GM19467 (cell line): ENCODE results near the gene THRSP.
A peak's percentile ranks its signal among the peaks of the same experiment; 100 is the strongest.
"Not testable (repeated sequence)": the region's sequence is repeated elsewhere in the genome, so short reads cannot be mapped to it uniquely, and the experiment has no call there.

Experiments used
- ATAC-seq: cut with Tn5 transposase; IDR thresholded peaks from one replicate; pipeline ENCODE4 v1.9.1; 2021; ENCODE audit warnings: mild to moderate bottlenecking, moderate library complexity; ENCODE audit not compliant: unreplicated experiment

The THRSP gene

DNA sequence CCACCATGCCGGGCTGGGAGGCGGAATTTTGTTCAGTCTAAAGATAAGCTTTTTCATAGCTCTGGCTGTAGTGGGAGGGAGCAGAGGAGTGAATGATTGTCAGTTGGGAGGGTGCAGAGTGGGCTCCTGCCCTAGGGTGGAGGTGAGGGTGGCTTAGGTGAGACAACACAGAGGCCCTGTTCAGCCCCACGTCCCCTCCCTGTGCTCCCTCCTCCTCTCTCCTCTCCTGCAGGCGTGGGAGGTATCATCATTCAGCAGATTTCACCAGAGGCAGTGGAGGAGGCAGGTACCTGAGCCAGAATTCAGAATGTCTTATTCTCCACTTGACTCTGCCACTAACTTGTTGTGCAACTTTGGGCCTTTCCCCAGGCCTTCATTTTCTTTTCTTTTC lies 1.7 kb upstream of the THRSP start:
- ATAC-seq = no peak

DNA sequence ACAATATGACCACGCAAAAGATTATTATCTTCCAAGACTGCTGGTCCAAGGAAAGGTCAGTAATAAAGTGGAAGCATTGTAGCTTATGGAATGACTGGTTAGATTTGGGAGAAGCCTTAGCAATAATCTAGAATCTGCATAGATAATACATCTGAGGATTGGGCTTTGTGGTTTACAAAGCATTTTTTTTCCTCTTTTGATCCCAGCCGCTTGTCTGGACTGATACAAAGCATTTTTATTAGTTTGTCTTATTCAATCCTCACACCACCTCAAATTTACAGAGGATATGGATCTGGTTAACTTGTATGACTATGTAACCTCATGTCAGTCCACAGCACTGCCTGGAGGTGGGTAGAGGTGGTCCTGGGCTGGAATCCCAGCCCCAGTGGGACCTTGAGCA lies 990 bp upstream of the THRSP start:
- no peak for ATAC-seq

DNA sequence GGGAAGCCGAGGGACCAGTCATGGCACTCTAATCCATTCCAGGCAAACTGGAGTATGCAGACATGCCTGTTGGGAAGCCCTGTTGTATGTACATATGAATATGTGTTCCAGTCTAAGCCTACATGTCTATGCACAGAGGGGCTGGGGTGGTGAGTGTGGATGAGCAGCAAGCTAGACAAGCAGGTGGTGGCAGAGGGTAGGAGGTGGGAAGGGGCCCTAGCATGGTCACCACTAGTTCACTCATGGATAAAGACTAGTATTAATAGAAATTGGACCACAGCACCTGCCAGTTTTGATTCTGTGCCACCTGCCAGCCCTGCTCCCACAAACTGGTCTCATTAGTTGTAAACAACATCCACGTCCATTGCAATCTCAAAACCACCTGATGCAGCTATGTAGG lies 1.5 kb downstream of the THRSP start:
- ATAC-seq = no peak

GRCh38 chr11:78066471-78066870 lies 2.8 kb downstream of the THRSP start:
- ATAC-seq = no peak

DNA sequence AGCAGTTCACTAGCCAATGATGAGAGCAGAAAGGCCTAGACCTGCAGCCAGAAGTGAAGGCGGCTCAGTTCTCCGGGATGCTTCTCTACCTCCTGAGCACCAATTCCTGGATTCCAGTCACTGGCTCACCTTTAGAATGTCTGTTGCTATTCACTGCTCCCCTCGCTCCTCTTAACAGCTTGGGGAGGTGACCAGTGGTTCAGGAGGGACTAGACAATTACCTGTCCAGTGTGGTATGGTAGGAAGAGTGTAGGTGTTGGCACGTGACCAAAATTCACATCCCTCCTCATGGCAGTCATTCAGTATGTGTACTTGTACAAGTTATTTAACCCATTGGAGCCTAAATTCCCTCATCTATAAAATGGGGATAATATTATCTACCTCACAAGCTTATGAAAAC lies 4.0 kb downstream of the THRSP start:
- no peak for ATAC-seq

DNA sequence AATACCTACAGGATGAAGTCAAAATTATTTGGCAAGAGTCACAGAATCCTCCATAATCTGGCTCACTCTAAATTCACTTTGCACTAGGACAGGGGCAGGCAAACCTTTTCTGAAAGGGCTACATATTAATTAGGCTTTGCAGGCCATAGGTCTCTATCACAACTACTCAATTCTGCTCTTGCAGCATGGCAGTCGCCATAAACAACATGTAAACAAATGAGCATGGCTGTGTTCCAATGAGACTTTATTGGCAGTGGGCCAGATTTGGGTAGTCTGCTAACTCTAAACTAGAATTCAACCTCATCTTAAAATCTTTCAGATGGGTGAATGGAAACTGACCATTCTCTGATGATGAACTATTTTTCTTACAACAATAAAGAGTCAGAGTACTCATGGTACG lies 5.8 kb downstream of the THRSP start:
- ATAC-seq = no peak

- ATAC-seq = no peak
Observed at GRCh38 chr11:78070621-78071020, 7.0 kb downstream of the THRSP start.

- ATAC-seq = no peak
Observed at GRCh38 chr11:78071717-78072116, 8.1 kb downstream of the THRSP start.

- no peak for ATAC-seq
Observed at GRCh38 chr11:78072455-78072854, 8.8 kb downstream of the THRSP start.

DNA sequence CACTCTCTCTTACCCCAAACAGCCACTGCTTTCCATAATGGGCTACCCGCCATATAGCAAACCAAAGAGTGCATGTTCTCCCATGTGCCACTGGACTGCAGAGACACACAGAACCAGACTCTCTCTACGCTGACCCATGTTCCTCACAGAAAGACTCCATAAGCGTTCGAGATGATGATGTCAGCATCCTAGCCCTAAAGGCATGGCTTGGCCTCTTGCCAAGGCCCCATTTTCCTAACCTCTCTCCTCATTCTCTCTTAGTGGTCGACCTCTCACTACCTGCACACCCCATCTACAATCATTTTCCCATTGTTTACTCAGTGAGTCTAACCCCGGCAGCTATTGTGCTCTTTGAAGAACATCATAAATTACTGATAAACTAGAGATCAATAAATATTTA lies 11.1 kb downstream of the THRSP start:
- ATAC-seq = no peak

DNA sequence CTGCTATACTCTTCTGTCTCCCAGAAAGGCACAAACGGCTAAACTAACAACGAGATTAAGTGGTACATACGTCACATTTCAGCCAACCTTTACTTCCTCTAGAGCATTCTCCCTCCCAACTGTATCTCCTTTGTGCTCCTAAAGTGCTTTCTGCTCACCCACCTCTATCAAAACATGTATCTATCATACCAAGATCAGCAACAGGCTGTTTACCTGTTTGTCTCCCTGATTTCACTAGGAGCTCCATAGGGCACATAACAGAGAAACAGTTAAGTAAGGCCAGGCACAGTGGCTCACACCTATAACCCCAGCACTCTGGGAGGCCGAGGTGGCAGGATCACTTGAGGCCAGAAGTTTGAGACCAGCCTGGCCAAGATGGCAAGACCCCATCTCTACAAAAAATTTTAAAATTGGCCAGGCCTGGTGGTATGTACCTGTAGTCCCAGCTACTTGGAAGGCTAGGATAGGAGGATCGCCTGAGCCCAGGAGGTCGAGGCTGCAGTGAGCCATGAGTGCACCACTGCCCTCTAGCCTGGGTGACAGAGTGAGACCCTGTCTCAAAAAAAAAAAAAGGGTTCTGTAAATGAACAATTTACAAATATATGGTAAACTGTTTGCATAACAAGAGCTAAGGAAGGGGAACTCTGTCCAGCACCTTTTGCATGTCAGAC lies 13.2 kb downstream of the THRSP start:
- no peak for ATAC-seq

- ATAC-seq = not testable (repeated sequence)
Observed at GRCh38 chr11:78077592-78077991, 13.9 kb downstream of the THRSP start.

DNA sequence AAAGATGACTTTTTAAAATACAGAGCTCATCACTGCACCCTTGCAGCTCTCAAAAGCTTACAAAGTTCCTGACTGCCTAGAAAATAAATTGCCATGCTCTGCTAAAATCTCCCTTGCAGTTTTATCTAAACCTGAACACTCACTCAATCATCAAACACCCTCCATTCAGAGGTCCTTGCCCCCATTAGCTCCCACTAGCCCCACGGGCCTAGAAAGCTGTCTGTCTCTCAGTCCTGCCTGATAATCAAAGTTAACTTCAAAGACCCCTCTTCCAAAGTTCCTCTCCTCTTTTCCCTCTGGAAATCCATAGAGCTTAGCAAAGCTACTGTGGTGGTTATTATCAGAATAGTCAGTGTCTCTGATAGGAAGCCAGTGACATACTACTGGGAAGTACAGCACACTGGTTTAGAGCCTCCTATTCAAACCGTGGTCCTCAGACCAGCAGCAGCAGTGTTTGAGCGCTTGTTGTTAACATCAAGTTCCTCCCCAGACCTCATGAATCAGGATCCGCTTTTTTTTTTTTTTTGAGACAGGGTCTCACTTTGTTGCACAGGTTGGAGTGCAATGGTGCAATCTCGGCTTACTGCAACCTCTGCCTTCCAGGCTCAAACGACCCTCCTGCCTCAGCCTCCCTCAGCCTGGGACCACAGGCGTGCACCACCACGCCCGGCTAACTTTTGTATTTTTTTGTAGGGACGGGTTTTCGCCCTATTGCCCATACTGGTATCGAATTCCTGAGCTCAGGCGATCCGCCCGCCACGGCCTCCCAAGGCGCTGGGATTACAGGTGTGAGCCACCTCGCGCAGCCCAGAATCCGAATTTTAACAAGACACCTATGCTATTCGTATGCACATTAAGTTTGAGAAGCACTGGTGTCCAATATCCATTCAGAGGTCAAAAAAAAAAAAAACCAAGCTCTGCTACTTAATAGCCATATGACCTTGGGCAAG lies 14.8 kb downstream of the THRSP start:
- ATAC-seq = no peak

DNA sequence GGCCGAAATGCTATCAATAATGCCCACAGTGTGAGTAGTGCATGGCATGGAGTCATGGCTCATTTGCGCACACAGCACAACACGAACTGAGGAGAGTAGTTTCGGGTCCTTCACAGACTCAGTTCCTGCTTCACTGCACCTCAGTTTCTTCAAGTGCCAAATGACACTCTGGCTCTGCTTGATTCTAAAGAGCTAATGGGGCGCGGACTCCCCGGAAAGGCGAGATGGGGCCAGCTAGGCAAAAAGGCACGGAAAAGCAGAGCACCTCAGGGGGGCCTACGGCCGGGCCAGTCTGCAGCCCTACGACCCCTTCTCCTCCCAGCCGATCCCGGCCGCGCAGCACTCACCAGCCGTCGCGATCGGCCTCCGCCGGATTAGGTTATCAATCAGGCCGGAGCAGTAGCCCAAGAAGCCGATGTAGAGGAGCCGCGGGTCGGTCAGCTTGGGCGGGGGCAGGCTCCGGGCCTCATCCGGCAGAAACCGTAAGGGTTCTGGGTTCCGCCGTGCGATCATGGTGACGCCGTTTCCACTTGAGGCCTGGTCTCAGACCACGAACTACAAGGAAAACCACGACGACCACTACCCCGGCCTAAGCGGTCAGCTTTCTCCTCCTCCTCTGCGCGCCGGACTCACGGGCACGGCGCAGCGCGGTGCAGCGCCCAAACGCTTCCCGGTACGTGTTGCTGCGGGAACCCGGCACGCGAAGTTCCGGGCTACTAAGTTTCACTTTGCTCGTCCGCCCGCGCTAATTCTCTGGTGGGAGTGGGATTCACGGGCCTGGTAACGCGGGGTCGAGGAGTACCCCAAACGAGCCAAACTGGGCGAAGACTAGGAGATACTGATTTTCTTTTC lies 15.8 kb downstream of the THRSP start, which contains the start of gene NDUFC2:
TSS of gene NDUFC2 (minus strand) at position 631 of the 852 bp plus-strand sequence. CDS start at position 513, 118 bp downstream.
- ATAC-seq = peak; percentile 72

DNA sequence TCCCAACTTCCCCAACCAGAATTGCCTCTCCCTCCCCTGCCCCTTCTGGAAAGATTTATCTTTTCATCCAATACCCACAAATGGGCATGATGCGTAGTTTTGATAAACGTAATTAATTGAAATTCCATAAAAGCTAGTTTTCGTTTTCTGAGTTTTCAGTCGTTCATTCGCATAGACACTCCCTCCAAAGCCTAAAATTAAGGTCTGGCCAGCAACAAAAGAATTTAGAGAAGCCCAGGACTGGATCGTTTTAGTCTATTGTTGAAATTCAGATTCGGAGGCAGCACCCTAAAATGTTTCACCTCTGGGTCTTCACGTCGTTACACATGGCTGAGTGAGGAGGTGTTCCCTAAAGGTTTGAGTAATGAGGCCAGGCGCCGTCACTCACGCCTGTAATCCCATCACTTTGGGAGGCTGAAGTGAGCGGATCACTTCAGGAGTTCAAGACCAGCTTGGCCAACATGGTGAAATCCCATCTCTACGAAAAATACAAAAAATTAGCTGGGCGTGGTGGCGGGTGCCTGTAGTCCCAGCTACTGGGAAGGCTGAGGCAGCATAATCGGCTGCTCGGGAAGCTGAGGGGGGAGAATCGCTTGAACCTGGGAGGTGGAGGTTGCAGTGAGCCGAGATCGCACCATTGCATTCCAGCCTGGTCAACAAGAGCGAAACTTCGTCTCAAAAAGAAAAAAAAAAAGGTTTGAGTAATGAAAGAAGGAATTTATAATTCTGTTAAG lies 16.6 kb downstream of the THRSP start:
- ATAC-seq = no peak

- ATAC-seq = no peak
Observed at GRCh38 chr11:78080818-78081495, 17.3 kb downstream of the THRSP start.

- no peak for ATAC-seq
Observed at GRCh38 chr11:78081583-78081982, 17.9 kb downstream of the THRSP start.

DNA sequence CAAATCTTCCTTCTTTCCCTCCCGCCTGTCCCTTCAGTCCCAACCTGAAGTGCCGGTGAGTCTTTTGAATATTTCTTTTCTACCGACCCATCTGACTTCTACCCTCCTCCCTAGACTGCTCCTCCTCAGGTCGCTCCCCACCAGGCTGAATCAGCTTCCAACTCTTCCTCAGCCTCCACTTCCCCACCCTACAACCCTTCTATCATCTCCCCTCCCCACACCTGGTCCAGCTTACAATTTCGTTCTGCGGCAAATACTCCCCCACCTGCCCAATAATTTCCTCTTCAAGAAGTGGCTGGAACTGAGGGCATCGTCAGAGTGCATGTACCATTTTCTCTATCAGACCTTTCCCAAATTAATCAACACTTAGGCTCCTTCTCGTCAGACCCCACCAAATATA lies 18.5 kb downstream of the THRSP start:
- ATAC-seq = no peak

GRCh38 chr11:78083021-78083420 lies 19.4 kb downstream of the THRSP start:
- ATAC-seq = no peak

DNA sequence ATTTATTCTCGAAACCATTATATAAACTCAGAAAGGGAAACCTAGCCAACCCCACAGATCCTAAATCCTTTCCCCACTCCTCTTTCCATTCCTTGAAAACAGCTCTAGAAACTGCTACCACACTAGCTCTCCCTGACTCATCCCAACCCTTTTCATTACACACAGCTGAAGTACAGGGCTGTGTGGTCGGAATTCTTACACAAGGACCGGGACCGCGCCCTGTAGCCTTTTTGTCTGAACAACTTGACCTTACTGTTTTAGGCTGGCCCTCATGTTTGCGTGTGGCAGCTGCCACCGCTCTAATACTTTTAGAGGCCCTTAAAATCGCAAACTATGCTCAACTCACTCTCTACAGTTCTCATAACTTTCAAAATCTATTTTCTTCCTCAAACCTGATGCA lies 20.8 kb downstream of the THRSP start:
- not testable (repeated sequence) for ATAC-seq
